HL-60 (cell line): Measurements from ENCODE around the gene KMT5C.

Experiments used
- DNase-seq, 2 experiments: peaks; one replicate each; pipeline ENCODE4 v3.0.0-alpha.2; 2010 to 2020; ENCODE audit warnings: low read depth in 1 of 2, low spot score in 1 of 2
- H3K27ac ChIP-seq: fragments of 250-450 bp; sonication (Bioruptor Pico); replicated peaks from 2 replicates; pipeline ENCODE4 v1.5.1; 2020; ENCODE audit warnings: mild to moderate bottlenecking, moderate library complexity
- H3K27me3 ChIP-seq: fragments of 250-450 bp; sonication (Bioruptor Pico); 2 replicates; pipeline ENCODE4 v1.5.1; 2021; ENCODE audit warnings: mild to moderate bottlenecking, moderate library complexity; ENCODE audit not compliant: insufficient read depth, poor library complexity, severe bottlenecking
- H3K4me3 ChIP-seq: replicated peaks from 2 replicates; pipeline ENCODE4 v1.5.1; 2011; ENCODE audit warnings: mild to moderate bottlenecking, control low read depth, low read length; ENCODE audit not compliant: insufficient read depth
- CTCF ChIP-seq: IDR thresholded peaks from one replicate; pipeline ENCODE4 v1.5.1; 2011; ENCODE audit warnings: low read length, control low read depth, inconsistent platforms; ENCODE audit not compliant: insufficient read depth
- GABPA ChIP-seq: IDR thresholded peaks from 2 replicates; pipeline ENCODE4 v1.6.1; 2012; ENCODE audit warnings: low read depth
- POLR2AphosphoS5 ChIP-seq: IDR thresholded peaks from 2 replicates; pipeline ENCODE4 v1.6.1; 2012; ENCODE audit warnings: low read depth
- REST ChIP-seq: IDR thresholded peaks from 2 replicates; pipeline ENCODE4 v1.6.1; 2012; ENCODE audit warnings: low read depth; ENCODE audit not compliant: insufficient replicate concordance
- SPI1 ChIP-seq: IDR thresholded peaks from 2 replicates; pipeline ENCODE4 v1.6.1; 2012; ENCODE audit warnings: low read depth, mild to moderate bottlenecking, borderline replicate concordance

The KMT5C gene

GRCh38 chr19:55305983-55306562 is 33.6 kb upstream of the KMT5C start:
- no peak overlapping the region for H3K27ac ChIP-seq
- H3K4me3 ChIP-seq, result no peak overlapping the region
- no peak for DNase-seq
- TF ChIP-seq GABPA (no peak), POLR2AphosphoS5 (no peak), CTCF (no peak), REST (no peak)
- H3K27me3 ChIP-seq, result no peaks in the 10 kb centered on the region

GRCh38 chr19:55306712-55307111 is 33.0 kb upstream of the KMT5C start:
- H3K27ac ChIP-seq, result no peak overlapping the region
- TF ChIP-seq GABPA, result no peak
- TF ChIP-seq REST, result no peak
- no peak for TF ChIP-seq POLR2AphosphoS5
- TF ChIP-seq SPI1, result no peak
- TF ChIP-seq CTCF, result no peak
- no peak for DNase-seq
- no peak overlapping the region for H3K4me3 ChIP-seq
- no peaks in the 10 kb centered on the region for H3K27me3 ChIP-seq

GRCh38 chr19:55308281-55308680 is 31.4 kb upstream of the KMT5C start:
- no peak for DNase-seq

More at GRCh38 chr19:55308281-55308680, 31.4 kb upstream of the KMT5C start:
- TF ChIP-seq POLR2AphosphoS5, result no peak
- TF ChIP-seq SPI1, result no peak
- TF ChIP-seq REST, result no peak
- no peak for TF ChIP-seq CTCF
- no peak for TF ChIP-seq GABPA
- no peaks in the 10 kb centered on the region for H3K27me3 ChIP-seq
- no peak overlapping the region for H3K27ac ChIP-seq
- H3K4me3 ChIP-seq, result no peak overlapping the region
